ENCODE data around the gene GNPTG. TPM values are rescaled to one million over a fixed set of nuclear protein-coding genes. Genes with fewer than 3 reads are reported as not detected.

GNPTG gene
- total and polyA plus RNA-seq, 2 of the 13 experiments (the other 11 are each of a cell fraction or from before 2014, with no cell fraction given): 22.7 to 71.1 TPM

GRCh38 chr16:1326391-1326790, 25.3 kb upstream of the GNPTG start:
- FAIRE-seq: no peak
- no peak for ATAC-seq
- Histone ChIP-seq H3K9me3 (ENCODE audit: low read length) (no peaks in the 10 kb centered on the region), H4K20me1 (ENCODE audit: insufficient read depth, low read length) (no peaks in the 10 kb centered on the region), H3K4me1 (ENCODE audit: insufficient read depth, low read length) (peaks cover 7% of the 10 kb centered on the region), H3K79me2 (ENCODE audit: insufficient read depth, low read length) (no peaks in the 10 kb centered on the region), H3K27me3 (ENCODE audit: control insufficient read depth in 1 of 2, insufficient read depth in 2 of 2, low read length in 2 of 2) (no peaks in the 10 kb centered on the region; a peak in 1 of 5 replicates), H3K4me3 (replicated peaks in 1 of 3; ENCODE audit: insufficient read depth in 1 of 3, low read depth in 2 of 3, low read length in 3 of 3) (no peak overlapping the region), H3K9ac (ENCODE audit: insufficient read depth, low read depth, low read length) (no peak overlapping the region), H3K27ac (ENCODE audit: extremely low read length, insufficient read depth, low read length) (no peak overlapping the region), H3K36me3 (replicated peaks in 1 of 2; ENCODE audit: control insufficient read depth in 1 of 2, insufficient read depth in 2 of 2, low read length in 2 of 2) (peaks cover 3 to 21% of the 10 kb centered on the region in 2 experiments; a peak in 4 of 5 replicates), H2AFZ (ENCODE audit: low read length) (no peak overlapping the region), H3K4me2 (ENCODE audit: low read depth, low read length) (no peak overlapping the region)
- TF ChIP-seq ZNF367 (CRISPR knock-in tag; IDR thresholded peaks at IDR 0.05; ENCODE audit: borderline replicate concordance) (no peak), PRDM10 (CRISPR knock-in tag; IDR thresholded peaks at IDR 0.05; ENCODE audit: low read depth) (no peak), HDAC6 (IDR thresholded peaks at IDR 0.05; ENCODE audit: low read depth, low read length) (no peak), RCOR2 (CRISPR knock-in tag; IDR thresholded peaks at IDR 0.05) (no peak), KLF15 (CRISPR knock-in tag; IDR thresholded peaks at IDR 0.05; ENCODE audit: borderline replicate concordance) (no peak), ZUFSP (CRISPR knock-in tag; IDR thresholded peaks at IDR 0.05; ENCODE audit: borderline replicate concordance) (no peak), IKZF1 (IDR thresholded peaks at IDR 0.05) (no peak), ZNF260 (CRISPR knock-in tag; IDR thresholded peaks at IDR 0.05; ENCODE audit: borderline replicate concordance, low read depth) (no peak), ZNF576 (CRISPR knock-in tag; IDR thresholded peaks at IDR 0.05) (no peak), SUZ12 (IDR thresholded peaks at IDR 0.05; ENCODE audit: low read depth, low read length) (no peak), ZNF446 (CRISPR knock-in tag; IDR thresholded peaks at IDR 0.05) (no peak), ARNT2 (CRISPR knock-in tag; IDR thresholded peaks at IDR 0.05; ENCODE audit: low read depth) (no peak), ZNF207 (IDR thresholded peaks at IDR 0.05; ENCODE audit: borderline replicate concordance) (no peak), ZBTB42 (CRISPR knock-in tag; IDR thresholded peaks at IDR 0.05) (no peak), PATZ1 (CRISPR knock-in tag; IDR thresholded peaks at IDR 0.05) (no peak)
- WGBS (ENCODE audit: low lambda C conversion rate): 88% methylated on average over 12 of the region's 17 CpGs
- BruUV-seq (replicated peaks): no TSS peak
- in situ Hi-C loops (cut with HindIII; ENCODE audit: extremely low pct_ligation_motif_present, low pct_unique_long_range_greater_than_20kb): no loop called here
- intact Hi-C loops (cut with micrococcal nuclease; ENCODE audit: unreplicated experiment): no loop called here
- CTCF ChIA-PET (ENCODE audit: low intra/inter-chr PET ratio, low total read pairs): no interaction called here
- no peak for DNase-seq (ENCODE audit: low spot score)
- POLR2A ChIA-PET: interaction anchor here (1.0 kb wide), 1 partner anchor 11 kb away, joined by 3 read pairs; no protein-coding TSS in a partner anchor
